Measurements from ENCODE around the gene TP53AIP1.
A peak's percentile ranks its signal among the peaks of the same experiment; 100 is the strongest.

TP53AIP1 gene

GRCh38 chr11:128946648-128947047 is 4.0 kb upstream of the TP53AIP1 start:
- FAIRE-seq = no peak
- DNase-seq (ENCODE audit: extremely low spot score, insufficient read length, low read depth) = no peak

GRCh38 chr11:128943428-128943976 is 831 bp upstream of the TP53AIP1 start:
- FAIRE-seq (no peak), DNase-seq (ENCODE audit: extremely low spot score, insufficient read length, low read depth) (no peak)

GRCh38 chr11:128942272-128942612 is 429 bp downstream of the TP53AIP1 start:
- FAIRE-seq (no peak), DNase-seq (ENCODE audit: extremely low spot score, insufficient read length, low read depth) (no peak)

GRCh38 chr11:128941573-128942271 is 949 bp downstream of the TP53AIP1 start:
- DNase-seq (ENCODE audit: extremely low spot score, insufficient read length, low read depth) = no peak
- FAIRE-seq = no peak

GRCh38 chr11:128941110-128941509 is 1.6 kb downstream of the TP53AIP1 start:
- DNase-seq (ENCODE audit: extremely low spot score, insufficient read length, low read depth) (no peak), FAIRE-seq (no peak)

- no peak for FAIRE-seq
These were observed 2.1 kb downstream of the TP53AIP1 start for GRCh38 chr11:128940603-128941002.

GRCh38 chr11:128940156-128940555 is 2.5 kb downstream of the TP53AIP1 start:
- DNase-seq (ENCODE audit: extremely low spot score, insufficient read length, low read depth) (no peak), FAIRE-seq (no peak)

More at GRCh38 chr11:128940603-128941002, 2.1 kb downstream of the TP53AIP1 start:
- no peak for DNase-seq (ENCODE audit: extremely low spot score, insufficient read length, low read depth)

- FAIRE-seq = no peak
These were observed 3.1 kb downstream of the TP53AIP1 start for GRCh38 chr11:128939591-128939990.

GRCh38 chr11:128938156-128938885 is 4.3 kb downstream of the TP53AIP1 start:
- FAIRE-seq = no peak
- no peak for DNase-seq (ENCODE audit: extremely low spot score, insufficient read length, low read depth)

More at GRCh38 chr11:128939591-128939990, 3.1 kb downstream of the TP53AIP1 start:
- no peak for DNase-seq (ENCODE audit: extremely low spot score, insufficient read length, low read depth)

- FAIRE-seq (no peak), DNase-seq (ENCODE audit: extremely low spot score, insufficient read length, low read depth) (no peak)
These were observed 5.2 kb downstream of the TP53AIP1 start for GRCh38 chr11:128937480-128937879.

GRCh38 chr11:128936606-128937251 is 5.9 kb downstream of the TP53AIP1 start:
- DNase-seq (ENCODE audit: extremely low spot score, insufficient read length, low read depth) = no peak

GRCh38 chr11:128934926-128935325 is 7.7 kb downstream of the TP53AIP1 start:
- FAIRE-seq = no peak

More at GRCh38 chr11:128936606-128937251, 5.9 kb downstream of the TP53AIP1 start:
- no peak for FAIRE-seq

GRCh38 chr11:128934351-128934750 is 8.3 kb downstream of the TP53AIP1 start:
- no peak for DNase-seq (ENCODE audit: extremely low spot score, insufficient read length, low read depth)
- FAIRE-seq = no peak

More at GRCh38 chr11:128934926-128935325, 7.7 kb downstream of the TP53AIP1 start:
- no peak for DNase-seq (ENCODE audit: extremely low spot score, insufficient read length, low read depth)

- FAIRE-seq (no peak), DNase-seq (ENCODE audit: extremely low spot score, insufficient read length, low read depth) (no peak)
These were observed 9.0 kb downstream of the TP53AIP1 start for GRCh38 chr11:128933481-128934178.

GRCh38 chr11:128931668-128932067 is 11.0 kb downstream of the TP53AIP1 start:
- no peak for FAIRE-seq
- no peak for DNase-seq (ENCODE audit: extremely low spot score, insufficient read length, low read depth)

- DNase-seq (ENCODE audit: extremely low spot score, insufficient read length, low read depth) (no peak), FAIRE-seq (no peak)
These were observed 11.6 kb downstream of the TP53AIP1 start for GRCh38 chr11:128931066-128931465.

GRCh38 chr11:128929991-128930390 is 12.7 kb downstream of the TP53AIP1 start:
- DNase-seq (ENCODE audit: extremely low spot score, insufficient read length, low read depth) (no peak), FAIRE-seq (no peak)

GRCh38 chr11:128929468-128929867 is 13.2 kb downstream of the TP53AIP1 start:
- FAIRE-seq = no peak

GRCh38 chr11:128928400-128928799 is 14.3 kb downstream of the TP53AIP1 start:
- FAIRE-seq = peak; percentile 93

More at GRCh38 chr11:128929468-128929867, 13.2 kb downstream of the TP53AIP1 start:
- no peak for DNase-seq (ENCODE audit: extremely low spot score, insufficient read length, low read depth)

More at GRCh38 chr11:128928400-128928799, 14.3 kb downstream of the TP53AIP1 start:
- DNase-seq (ENCODE audit: extremely low spot score, insufficient read length, low read depth) = peak; percentile 72

Measured in GM18507 (cell line).